DMS79 (cell line): ENCODE data around the gene KLHL36.

Experiments
- DNase-seq: peaks from one replicate; lab custom pipeline; 2025; lab: John Stamatoyannopoulos, UW

KLHL36 gene

DNA sequence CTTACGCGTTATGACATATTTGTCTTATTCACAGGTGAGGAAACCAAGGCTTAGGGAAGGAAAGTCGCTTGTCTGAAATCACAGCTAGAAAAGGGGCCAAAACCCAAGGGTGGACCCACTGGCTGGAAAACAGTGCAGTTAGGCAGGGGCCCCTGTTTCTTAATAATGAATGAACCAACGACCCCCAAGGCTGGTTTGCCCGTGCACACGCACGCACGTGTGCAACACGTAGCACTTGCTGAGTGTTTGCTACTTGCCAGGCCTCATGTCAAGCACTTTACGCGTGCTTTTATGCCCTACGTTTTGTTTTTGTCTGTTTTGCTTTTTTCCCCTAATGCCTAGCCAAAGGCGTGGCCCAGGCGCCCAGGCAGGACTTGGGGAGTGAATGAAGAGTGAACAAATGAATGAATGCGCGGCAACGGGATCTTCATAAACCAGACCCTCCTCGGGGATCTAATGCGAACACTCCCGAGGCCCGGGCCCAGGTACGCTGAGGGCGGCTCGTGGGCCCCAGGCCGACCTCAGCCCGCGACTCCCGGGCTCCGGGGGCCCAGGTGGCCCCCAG lies 50.9 kb downstream of the KLHL36 start:
- no peak for DNase-seq

- DNase-seq = peak; percentile 19
Observed at GRCh38 chr16:84699712-84700445, 51.6 kb downstream of the KLHL36 start, which contains the start of gene USP10. Gene USP10, plus strand, starts transcription at chr16:84700000. Its CDS starts 91 bp downstream, at chr16:84700091.

DNA sequence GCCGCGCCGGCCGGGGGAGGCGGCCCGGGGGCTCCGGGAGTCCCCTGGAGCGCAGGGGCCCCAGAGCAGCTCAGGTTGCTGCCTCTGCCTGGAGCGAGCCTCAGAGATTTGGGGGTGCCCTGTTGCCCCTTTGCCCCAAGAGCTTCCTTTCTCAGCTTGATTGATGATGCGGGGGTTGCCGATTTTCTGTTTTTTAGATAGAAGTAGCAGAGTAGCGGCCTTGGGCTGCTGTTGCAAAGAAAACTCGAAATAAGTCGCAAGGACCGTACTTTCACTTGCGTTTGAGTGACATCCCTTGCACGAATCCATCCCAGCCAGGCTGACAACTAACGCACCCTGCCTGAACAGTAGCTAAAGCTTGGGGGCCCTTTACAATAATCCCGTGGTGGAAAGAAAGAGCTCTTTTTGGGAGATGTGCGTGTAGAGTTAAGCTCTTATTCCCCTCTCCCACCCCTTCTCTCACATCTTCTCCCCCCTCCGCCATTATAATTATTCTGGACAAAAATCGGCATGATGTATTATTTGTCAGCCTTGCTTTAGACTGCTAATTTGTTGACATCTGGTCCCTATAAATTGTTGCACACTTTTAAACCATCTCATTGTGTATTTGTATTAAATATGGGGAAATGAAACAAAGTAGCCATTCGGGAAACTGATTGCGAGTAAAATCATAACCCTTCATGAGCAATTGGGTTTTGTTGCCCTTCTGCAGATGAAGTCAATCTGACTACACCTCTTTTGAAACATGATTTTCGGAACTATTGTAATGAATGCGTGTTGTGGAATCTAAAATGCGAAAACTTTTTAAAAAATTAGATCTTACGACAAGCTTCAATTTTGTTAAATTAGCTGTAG lies 52.4 kb downstream of the KLHL36 start:
- no peak for DNase-seq

GRCh38 chr16:84703681-84704080 lies 55.4 kb downstream of the KLHL36 start:
- no peak for DNase-seq

- DNase-seq = no peak
Observed at GRCh38 chr16:84704253-84704652, 55.9 kb downstream of the KLHL36 start.

DNA sequence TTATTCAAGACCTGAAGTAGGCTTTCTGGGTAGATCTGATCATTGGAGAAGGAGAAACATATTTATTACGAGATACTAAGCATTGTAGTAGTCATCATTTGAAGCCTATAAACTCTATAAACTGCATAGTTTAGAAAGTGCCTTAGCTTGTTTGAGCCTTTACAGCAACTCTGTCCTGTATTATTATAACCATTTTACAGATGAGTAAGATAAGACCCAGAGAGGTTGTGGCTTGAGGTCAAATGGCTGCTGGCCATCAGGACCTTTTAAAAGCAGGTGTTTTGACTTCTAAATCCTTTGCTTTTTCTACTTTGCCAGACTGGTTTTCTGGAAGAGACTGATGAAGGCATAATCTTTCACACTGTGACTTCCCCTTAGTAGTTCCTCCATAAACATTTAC lies 58.5 kb downstream of the KLHL36 start:
- no peak for DNase-seq

DNA sequence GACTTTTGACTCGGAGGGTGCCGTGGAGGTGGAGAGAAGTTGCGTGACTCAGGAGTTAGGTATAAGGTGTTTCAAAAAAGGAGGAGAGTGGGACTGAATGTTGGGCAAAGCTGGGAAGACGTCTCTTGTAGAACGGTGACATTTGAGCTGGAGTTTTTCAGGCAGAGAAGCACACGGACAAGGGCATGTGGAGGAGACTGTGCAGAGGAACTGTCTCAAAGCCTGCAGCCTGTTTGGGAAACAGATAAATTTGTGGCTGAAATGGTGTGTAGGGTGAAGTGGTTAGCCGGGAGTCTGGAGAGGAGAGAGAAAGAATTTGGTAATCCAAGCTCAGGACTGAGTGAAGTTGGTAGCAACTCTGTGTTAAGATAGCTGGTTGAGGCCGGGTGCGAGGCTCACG lies 61.3 kb downstream of the KLHL36 start:
- DNase-seq = no peak

- no peak for DNase-seq
Observed at GRCh38 chr16:84710686-84711085, 62.4 kb downstream of the KLHL36 start.
